GM06990 (cell line): ENCODE data around the gene STAB2.
A peak's percentile ranks its signal among the peaks of the same experiment; 100 is the strongest.

ENCODE experiments used
- DNase-seq: peaks from one replicate; pipeline ENCODE4 v3.0.0-alpha.2; 2011; ENCODE audit not compliant: insufficient read length; ENCODE audit errors: extremely low read depth
- H3K27me3 ChIP-seq: replicated peaks from 2 replicates; pipeline ENCODE4 v1.6.0; 2011; ENCODE audit warnings: low read length; ENCODE audit not compliant: control insufficient read depth, insufficient read depth
- H3K36me3 ChIP-seq: 2 replicates; pipeline ENCODE4 v1.5.1; 2011; ENCODE audit warnings: low read length; ENCODE audit not compliant: control insufficient read depth, insufficient read depth
- H3K4me3 ChIP-seq: replicated peaks from 2 replicates; pipeline ENCODE4 v1.5.1; 2011; ENCODE audit warnings: low read depth, mild to moderate bottlenecking, control low read depth, low read length
- TF ChIP-seq, protein P1 (sequence below): IDR thresholded peaks from 2 replicates; pipeline ENCODE4 v1.5.1; 2011; ENCODE audit warnings: low read length, control low read depth, mild to moderate bottlenecking, inconsistent platforms; ENCODE audit not compliant: insufficient read depth, poor library complexity, severe bottlenecking

Gene STAB2

DNA sequence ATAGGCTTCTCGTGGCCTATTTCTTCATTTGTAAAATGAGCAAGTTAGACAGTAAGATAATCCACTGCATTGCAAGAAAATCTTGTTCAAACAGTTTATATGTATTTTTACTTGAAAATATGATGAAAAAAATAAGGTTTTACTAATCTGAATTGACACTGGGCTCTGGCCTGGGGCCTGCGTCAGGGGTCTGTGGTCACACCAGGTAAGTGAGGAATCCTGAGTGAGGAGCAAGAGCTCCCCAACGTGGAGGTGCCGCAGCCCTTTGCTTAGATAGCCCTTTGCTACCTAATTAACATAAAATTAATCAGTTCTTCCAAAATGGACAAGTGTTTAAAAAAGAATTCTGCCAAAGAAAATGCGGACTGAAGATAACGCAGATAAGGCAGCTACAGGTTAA is 39.1 kb upstream of the STAB2 start:
- DNase-seq = no peak
- Histone ChIP-seq H3K4me3 (no peak overlapping the region), H3K27me3 (no peaks in the 10 kb centered on the region), H3K36me3 (no peaks in the 10 kb centered on the region)
- TF ChIP-seq, protein P1, sequence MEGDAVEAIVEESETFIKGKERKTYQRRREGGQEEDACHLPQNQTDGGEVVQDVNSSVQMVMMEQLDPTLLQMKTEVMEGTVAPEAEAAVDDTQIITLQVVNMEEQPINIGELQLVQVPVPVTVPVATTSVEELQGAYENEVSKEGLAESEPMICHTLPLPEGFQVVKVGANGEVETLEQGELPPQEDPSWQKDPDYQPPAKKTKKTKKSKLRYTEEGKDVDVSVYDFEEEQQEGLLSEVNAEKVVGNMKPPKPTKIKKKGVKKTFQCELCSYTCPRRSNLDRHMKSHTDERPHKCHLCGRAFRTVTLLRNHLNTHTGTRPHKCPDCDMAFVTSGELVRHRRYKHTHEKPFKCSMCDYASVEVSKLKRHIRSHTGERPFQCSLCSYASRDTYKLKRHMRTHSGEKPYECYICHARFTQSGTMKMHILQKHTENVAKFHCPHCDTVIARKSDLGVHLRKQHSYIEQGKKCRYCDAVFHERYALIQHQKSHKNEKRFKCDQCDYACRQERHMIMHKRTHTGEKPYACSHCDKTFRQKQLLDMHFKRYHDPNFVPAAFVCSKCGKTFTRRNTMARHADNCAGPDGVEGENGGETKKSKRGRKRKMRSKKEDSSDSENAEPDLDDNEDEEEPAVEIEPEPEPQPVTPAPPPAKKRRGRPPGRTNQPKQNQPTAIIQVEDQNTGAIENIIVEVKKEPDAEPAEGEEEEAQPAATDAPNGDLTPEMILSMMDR = no peak

DNA sequence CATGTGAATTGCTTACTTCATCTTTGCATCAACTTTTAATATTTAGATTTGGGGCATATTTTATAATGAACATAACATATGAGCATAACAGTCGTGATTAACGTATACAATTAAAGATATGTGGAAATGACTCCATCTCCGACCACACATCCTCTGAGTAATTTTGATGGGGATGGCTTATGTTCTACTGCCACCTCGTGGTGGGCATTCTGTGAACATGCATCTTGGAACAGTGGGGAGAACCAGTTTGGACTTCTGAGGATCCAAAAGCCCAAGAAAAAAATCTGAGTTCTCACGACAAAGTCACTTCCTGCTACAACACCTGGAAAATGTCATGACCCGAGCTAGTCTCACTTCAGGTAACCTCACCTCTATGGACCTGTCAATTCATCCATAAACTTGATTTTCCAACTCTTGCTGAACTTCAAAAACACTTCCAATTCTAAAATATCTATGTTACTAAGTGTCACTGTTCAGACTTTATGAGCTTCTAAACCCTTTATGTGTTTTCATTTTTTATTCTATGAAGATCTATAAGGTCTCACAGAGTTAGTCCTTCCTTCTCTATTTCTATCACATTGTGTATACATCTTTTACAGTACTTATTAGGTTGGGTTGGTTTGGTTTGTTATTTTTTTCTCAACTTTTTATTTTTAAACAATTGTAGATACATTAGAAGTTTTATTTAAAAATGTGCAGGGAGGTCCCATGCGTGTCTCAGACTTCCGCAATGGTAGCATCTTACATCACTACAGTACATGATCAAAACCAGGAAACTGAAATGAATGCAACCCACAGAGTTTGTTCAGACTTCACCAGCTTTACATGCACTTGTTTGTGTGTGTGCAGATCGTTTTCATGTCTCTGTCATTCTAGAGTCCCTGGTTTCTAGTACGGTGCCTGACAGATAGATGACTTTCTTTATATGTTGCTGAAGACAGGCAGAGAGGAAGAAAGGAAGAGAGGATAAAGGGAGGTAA is 38.2 kb upstream of the STAB2 start:
- no peak overlapping the region for H3K4me3 ChIP-seq
- no peaks in the 10 kb centered on the region for H3K27me3 ChIP-seq
- peak; percentile 53 for DNase-seq
- H3K36me3 ChIP-seq = no peaks in the 10 kb centered on the region
- TF ChIP-seq, protein P1 = peak; percentile 84

DNA sequence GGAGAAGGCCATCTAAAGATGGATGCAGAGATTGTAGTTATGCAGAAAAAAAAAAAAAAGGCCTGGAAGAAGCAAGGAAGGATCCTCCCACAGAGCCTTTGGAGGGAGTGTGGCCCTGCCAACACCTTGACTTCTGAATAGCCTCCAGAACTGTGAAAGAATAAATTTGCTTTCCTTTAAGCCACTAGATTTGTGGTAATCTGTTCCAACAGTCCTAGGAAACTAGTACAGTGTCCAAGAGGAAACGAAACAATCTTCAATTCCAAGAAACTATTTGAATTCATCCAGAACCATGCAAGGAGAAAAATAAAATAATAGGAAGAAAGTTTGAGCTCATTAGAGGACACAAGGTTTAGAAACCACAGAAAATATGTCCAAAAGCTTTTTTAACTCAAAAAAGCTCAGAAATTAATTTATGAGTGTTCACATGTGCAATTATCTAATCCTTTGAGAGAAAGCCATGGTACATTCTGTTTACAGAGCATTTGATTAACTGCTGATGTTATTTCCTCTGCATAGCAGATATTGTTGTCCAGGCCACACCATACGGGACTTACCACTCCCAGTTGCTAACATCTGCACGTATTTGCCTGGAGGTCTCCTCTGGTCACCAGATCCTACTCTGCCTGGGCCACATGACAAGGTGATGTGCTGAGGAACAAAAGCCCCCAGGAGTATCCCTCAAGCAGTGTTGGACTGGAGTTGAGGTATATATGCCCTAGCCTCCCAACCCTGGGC is 30.0 kb upstream of the STAB2 start:
- no peak overlapping the region for H3K4me3 ChIP-seq
- DNase-seq = no peak
- TF ChIP-seq, protein P1 = no peak
- no peaks in the 10 kb centered on the region; the same call in 1 of the 2 replicates for H3K27me3 ChIP-seq
- H3K36me3 ChIP-seq = no peaks in the 10 kb centered on the region

DNA sequence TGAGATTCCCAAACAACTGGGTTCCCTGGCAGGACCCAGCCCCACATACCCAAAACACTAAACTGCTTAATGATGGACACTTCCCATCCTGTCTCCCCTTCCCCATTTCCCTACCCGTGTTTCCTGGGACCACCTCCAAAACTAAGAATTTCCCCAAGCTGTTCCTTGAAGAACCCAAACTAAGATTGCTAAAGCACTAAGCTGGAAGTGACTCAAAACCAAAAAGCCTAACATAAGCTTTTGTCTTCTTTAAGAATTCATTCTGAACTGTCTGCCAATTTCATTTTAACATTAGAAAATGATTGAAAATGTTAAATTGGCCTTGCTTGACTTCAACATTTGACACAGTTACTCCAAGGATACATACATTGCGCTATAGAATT is 29.5 kb upstream of the STAB2 start:
- TF ChIP-seq, protein P1 = no peak
- Histone ChIP-seq H3K4me3 (no peak overlapping the region), H3K36me3 (no peaks in the 10 kb centered on the region), H3K27me3 (no peaks in the 10 kb centered on the region; the same call in 1 of the 2 replicates)
- no peak for DNase-seq

DNA sequence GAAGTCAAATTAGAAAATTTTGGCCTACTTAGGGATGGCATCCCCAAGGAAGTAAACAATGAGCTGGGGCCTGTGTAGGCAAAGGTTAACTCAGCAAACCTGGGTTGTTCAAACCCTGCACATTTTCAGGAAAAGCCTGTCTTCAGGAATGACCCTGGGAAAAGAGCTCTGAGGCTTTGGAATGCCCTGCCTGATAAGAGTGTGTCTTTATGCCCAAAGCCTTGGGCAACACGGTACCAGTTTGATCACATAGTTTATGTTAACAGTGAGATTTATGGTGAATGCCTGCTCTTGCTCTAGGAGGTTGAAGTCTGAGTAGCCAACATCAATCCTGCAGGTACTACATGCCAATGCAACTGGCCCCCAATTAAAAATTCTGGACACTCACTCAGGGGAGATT is 28.2 kb upstream of the STAB2 start:
- Histone ChIP-seq H3K36me3 (no peaks in the 10 kb centered on the region), H3K27me3 (no peaks in the 10 kb centered on the region; the same call in 1 of the 2 replicates), H3K4me3 (no peak overlapping the region)
- TF ChIP-seq, protein P1 = no peak
- DNase-seq = no peak
